Natural killer cell (primary cell): Measurements from ENCODE around the gene P2RX1. TPM values are rescaled to one million over a fixed set of nuclear protein-coding genes. Genes with fewer than 3 reads are reported as not detected.
A peak's percentile ranks its signal among the peaks of the same experiment; 100 is the strongest.

ENCODE experiments used
- ATAC-seq, 3 donors: fragments of 150-1000 bp in 2 of 3; fragments of 200-7000 bp in 1 of 3; cut with Tn5 transposase; 1 replicate in 1 of 3; 2 replicates in 2 of 3; pipeline ENCODE4 v1.10.0; 2021; ENCODE audit warnings: mild to moderate bottlenecking in 2 of 3, moderate library complexity in 2 of 3
- DNase-seq, 2 donors: peaks; one replicate each; pipeline versions ENCODE4 v3.0.0 to v3.0.0-alpha.2; 2013 to 2021; ENCODE audit warnings: mixed read lengths in 1 of 2
- H3K27ac ChIP-seq: one replicate; pipeline ENCODE4 v1.5.1; 2013; ENCODE audit warnings: mild to moderate bottlenecking, low read length
- H3K27me3 ChIP-seq: one replicate; pipeline ENCODE4 v1.6.1; 2013; ENCODE audit warnings: low read length; ENCODE audit not compliant: control insufficient read depth, insufficient read depth
- H3K36me3 ChIP-seq: one replicate; pipeline ENCODE4 v1.6.1; 2013; ENCODE audit warnings: low read length; ENCODE audit not compliant: control insufficient read depth, insufficient read depth
- H3K4me1 ChIP-seq: one replicate; pipeline ENCODE4 v1.6.1; 2013; ENCODE audit warnings: low read length; ENCODE audit not compliant: control insufficient read depth, insufficient read depth
- H3K4me3 ChIP-seq: one replicate; pipeline ENCODE4 v1.5.1; 2013; ENCODE audit warnings: low read length
- H3K9me3 ChIP-seq: one replicate; pipeline ENCODE4 v1.6.1; 2013; ENCODE audit warnings: low read length; ENCODE audit not compliant: control insufficient read depth, insufficient read depth
- H3K27ac Mint-ChIP-seq, 2 donors: one replicate each; pipeline ENCODE4 v1.8.0; 2022; ENCODE audit warnings: mild to moderate bottlenecking in 2 of 2, mixed read lengths in 2 of 2, moderate library complexity in 1 of 2
- H3K27me3 Mint-ChIP-seq, 2 donors: one replicate each; pipeline ENCODE4 v1.8.0; 2022; ENCODE audit warnings: low read depth in 2 of 2, mixed read lengths in 2 of 2
- H3K36me3 Mint-ChIP-seq: one replicate; pipeline ENCODE4 v1.8.0; 2022; ENCODE audit warnings: mixed read lengths
- H3K4me1 Mint-ChIP-seq, 2 donors: one replicate each; pipeline ENCODE4 v1.8.0; 2022; ENCODE audit warnings: mixed read lengths in 2 of 2
- H3K4me3 Mint-ChIP-seq: one replicate; pipeline ENCODE4 v1.8.0; 2022; ENCODE audit warnings: mild to moderate bottlenecking, moderate library complexity, mixed read lengths
- H3K9me3 Mint-ChIP-seq, 2 donors: one replicate each; pipeline ENCODE4 v1.8.0; 2022; ENCODE audit warnings: mixed read lengths in 2 of 2
- CTCF ChIP-seq: fragments of 200-600 bp; IDR thresholded peaks from one replicate; pipeline ENCODE4 v1.8.0; 2022; ENCODE audit warnings: antibody characterized with exemption
- WGBS: methylation state at CpG from one replicate; pipeline ENCODE4 v1.1.7; 2013; ENCODE audit warnings: missing lambda C conversion rate; ENCODE audit not compliant: insufficient coverage; 5-methylcytosine and 5-hydroxymethylcytosine counted together
- intact Hi-C: fragments of 100-400 bp; cut with micrococcal nuclease; formaldehyde crosslinking; loops from one replicate; pipeline ENCODE4 v1.14.2; 2022
- total RNA-seq, 4 donors: library from RNA; stranded (reverse); fragments of 120-200 nt in 1 of 4; gene quantifications; one replicate each; pipeline versions ENCODE4 v1.2.3 to v1.2.4, GENCODE V29; 2013 to 2022

The P2RX1 gene
- total RNA-seq, 3 donors from 2014 or later (not counting 1 experiment from before 2014, with no cell fraction given): 2.3 to 15.3 (median 13.4) TPM

GRCh38 chr17:3928406-3928805, 12.1 kb upstream of the P2RX1 start:
- no peaks in the 10 kb centered on the region for H3K36me3 Mint-ChIP-seq
- H3K9me3 ChIP-seq: no peaks in the 10 kb centered on the region
- H3K4me3 ChIP-seq: no peak overlapping the region
- intact Hi-C loops: no loop called here
- H3K27me3 ChIP-seq: no peaks in the 10 kb centered on the region
- H3K4me1 Mint-ChIP-seq: peaks cover 0 to 6% of the 10 kb centered on the region in 2 donors
- no peaks in the 10 kb centered on the region for H3K4me1 ChIP-seq
- TF ChIP-seq CTCF: no peak
- H3K4me3 Mint-ChIP-seq: no peak overlapping the region
- no peak for ATAC-seq
- peaks cover 64% of the 10 kb centered on the region for H3K36me3 ChIP-seq
- H3K9me3 Mint-ChIP-seq: no peaks in the 10 kb centered on the region
- DNase-seq: no peak
- no peaks in the 10 kb centered on the region for H3K27me3 Mint-ChIP-seq
- no peak overlapping the region for H3K27ac ChIP-seq
- WGBS: 96% methylated on average over 16 of the region's 16 CpGs
- peak overlapping the region in 1 of 2 donors; percentile 72 for H3K27ac Mint-ChIP-seq

- intact Hi-C loops: no loop called here
Observed at GRCh38 chr17:3927628-3928340, 11.5 kb upstream of the P2RX1 start.

GRCh38 chr17:3926860-3927627, 10.8 kb upstream of the P2RX1 start:
- 94% methylated on average over 16 of the region's 16 CpGs for WGBS
- Histone ChIP-seq H3K4me1 (no peaks in the 10 kb centered on the region), H3K4me3 (no peak overlapping the region), H3K36me3 (peaks cover 60% of the 10 kb centered on the region), H3K27ac (no peak overlapping the region), H3K27me3 (no peaks in the 10 kb centered on the region), H3K9me3 (no peaks in the 10 kb centered on the region)
- ATAC-seq (no peak), DNase-seq (no peak)
- no peak for TF ChIP-seq CTCF
- Mint-ChIP-seq H3K9me3 (no peaks in the 10 kb centered on the region), H3K36me3 (no peaks in the 10 kb centered on the region), H3K4me3 (no peak overlapping the region), H3K4me1 (peaks cover 0 to 11% of the 10 kb centered on the region in 2 donors), H3K27me3 (no peaks in the 10 kb centered on the region), H3K27ac (peak overlapping the region in 1 of 2 donors; percentile 72)
- intact Hi-C loops: no loop called here

More at GRCh38 chr17:3927628-3928340, 11.5 kb upstream of the P2RX1 start:
- H3K27me3 Mint-ChIP-seq: no peaks in the 10 kb centered on the region
- peak overlapping the region in 1 of 2 donors; percentile 72 for H3K27ac Mint-ChIP-seq
- 92% methylated on average over 15 of the region's 15 CpGs for WGBS
- no peak overlapping the region for H3K4me3 Mint-ChIP-seq
- no peak for ATAC-seq
- H3K36me3 Mint-ChIP-seq: no peaks in the 10 kb centered on the region
- Histone ChIP-seq H3K27me3 (no peaks in the 10 kb centered on the region), H3K36me3 (peaks cover 63% of the 10 kb centered on the region), H3K4me1 (no peaks in the 10 kb centered on the region), H3K9me3 (no peaks in the 10 kb centered on the region), H3K27ac (no peak overlapping the region), H3K4me3 (no peak overlapping the region)
- no peak for TF ChIP-seq CTCF
- H3K4me1 Mint-ChIP-seq: peaks cover 0 to 8% of the 10 kb centered on the region in 2 donors
- DNase-seq: no peak
- H3K9me3 Mint-ChIP-seq: no peaks in the 10 kb centered on the region
